ENCODE results near the gene CFB. TPM values are rescaled to one million over a fixed set of nuclear protein-coding genes. Genes with fewer than 3 reads are reported as not detected.

CFB gene
- total and polyA plus RNA-seq, 2 of the 13 experiments (the other 11 are each of a cell fraction or from before 2014, with no cell fraction given), result 171 to 513 TPM

GRCh38 chr6:31896856-31897611 is 48.9 kb upstream of the CFB start (continued):
- TF ChIP-seq TFE3 (CRISPR knock-in tag; IDR thresholded peaks at IDR 0.05) (no peak), ZNF225 (CRISPR knock-in tag; IDR thresholded peaks at IDR 0.05) (no peak), ZNF790 (CRISPR knock-in tag; IDR thresholded peaks at IDR 0.05; ENCODE audit: borderline replicate concordance) (no peak; the same call in 1 of the 2 replicates), ZNF724P (CRISPR knock-in tag; IDR thresholded peaks at IDR 0.05; ENCODE audit: borderline replicate concordance) (no peak), RELA (CRISPR knock-in tag; IDR thresholded peaks at IDR 0.05) (no peak), DR1 (CRISPR knock-in tag; IDR thresholded peaks at IDR 0.05) (no peak), ZFP41 (CRISPR knock-in tag; IDR thresholded peaks at IDR 0.05; ENCODE audit: borderline replicate concordance) (no peak), PHF8 (CRISPR knock-in tag; IDR thresholded peaks at IDR 0.05) (no peak; the same call in 1 of the 2 replicates), NFAT5 (CRISPR knock-in tag; IDR thresholded peaks at IDR 0.05) (no peak), SNAPC4 (CRISPR knock-in tag; IDR thresholded peaks at IDR 0.05) (no peak), TP53 (CRISPR knock-in tag; conservative IDR thresholded peaks at IDR 0.05) (no peak), KMT2A (CRISPR knock-in tag; IDR thresholded peaks at IDR 0.05) (no peak), ZSCAN31 (CRISPR knock-in tag; IDR thresholded peaks at IDR 0.05; ENCODE audit: low read depth) (no peak), ZNF546 (CRISPR knock-in tag; conservative IDR thresholded peaks at IDR 0.05) (no peak), IRF9 (CRISPR knock-in tag; IDR thresholded peaks at IDR 0.05; ENCODE audit: borderline replicate concordance) (no peak), YY1 (IDR thresholded peaks at IDR 0.05; ENCODE audit: insufficient read depth, insufficient replicate concordance, low read depth, low read length) (no peak), HOXA7 (CRISPR knock-in tag; IDR thresholded peaks at IDR 0.05) (no peak)
